VCaP (cell line): Measurements from ENCODE around the gene SBNO2.

ENCODE experiments used
- H3K27ac ChIP-seq: fragments of 450-650 bp; 2 replicates; pipeline ENCODE4 v1.5.1; 2017
- TF ChIP-seq, protein P1 (sequence below): fragments of 450-650 bp; conservative IDR thresholded peaks from 2 replicates; pipeline ENCODE4 v1.5.1; 2017; ENCODE audit warnings: mild to moderate bottlenecking, moderate library complexity

Gene SBNO2

GRCh38 chr19:1106841-1107660 lies 67.0 kb downstream of the SBNO2 start:
- TF ChIP-seq, protein P1, sequence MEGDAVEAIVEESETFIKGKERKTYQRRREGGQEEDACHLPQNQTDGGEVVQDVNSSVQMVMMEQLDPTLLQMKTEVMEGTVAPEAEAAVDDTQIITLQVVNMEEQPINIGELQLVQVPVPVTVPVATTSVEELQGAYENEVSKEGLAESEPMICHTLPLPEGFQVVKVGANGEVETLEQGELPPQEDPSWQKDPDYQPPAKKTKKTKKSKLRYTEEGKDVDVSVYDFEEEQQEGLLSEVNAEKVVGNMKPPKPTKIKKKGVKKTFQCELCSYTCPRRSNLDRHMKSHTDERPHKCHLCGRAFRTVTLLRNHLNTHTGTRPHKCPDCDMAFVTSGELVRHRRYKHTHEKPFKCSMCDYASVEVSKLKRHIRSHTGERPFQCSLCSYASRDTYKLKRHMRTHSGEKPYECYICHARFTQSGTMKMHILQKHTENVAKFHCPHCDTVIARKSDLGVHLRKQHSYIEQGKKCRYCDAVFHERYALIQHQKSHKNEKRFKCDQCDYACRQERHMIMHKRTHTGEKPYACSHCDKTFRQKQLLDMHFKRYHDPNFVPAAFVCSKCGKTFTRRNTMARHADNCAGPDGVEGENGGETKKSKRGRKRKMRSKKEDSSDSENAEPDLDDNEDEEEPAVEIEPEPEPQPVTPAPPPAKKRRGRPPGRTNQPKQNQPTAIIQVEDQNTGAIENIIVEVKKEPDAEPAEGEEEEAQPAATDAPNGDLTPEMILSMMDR: no peak
- peak overlapping the region; percentile 27; the same call in 1 of the 2 replicates for H3K27ac ChIP-seq

- peak overlapping the region; percentile 93 for H3K27ac ChIP-seq
- TF ChIP-seq, protein P1: no peak
These were observed 67.9 kb downstream of the SBNO2 start for GRCh38 chr19:1105873-1106840.

DNA sequence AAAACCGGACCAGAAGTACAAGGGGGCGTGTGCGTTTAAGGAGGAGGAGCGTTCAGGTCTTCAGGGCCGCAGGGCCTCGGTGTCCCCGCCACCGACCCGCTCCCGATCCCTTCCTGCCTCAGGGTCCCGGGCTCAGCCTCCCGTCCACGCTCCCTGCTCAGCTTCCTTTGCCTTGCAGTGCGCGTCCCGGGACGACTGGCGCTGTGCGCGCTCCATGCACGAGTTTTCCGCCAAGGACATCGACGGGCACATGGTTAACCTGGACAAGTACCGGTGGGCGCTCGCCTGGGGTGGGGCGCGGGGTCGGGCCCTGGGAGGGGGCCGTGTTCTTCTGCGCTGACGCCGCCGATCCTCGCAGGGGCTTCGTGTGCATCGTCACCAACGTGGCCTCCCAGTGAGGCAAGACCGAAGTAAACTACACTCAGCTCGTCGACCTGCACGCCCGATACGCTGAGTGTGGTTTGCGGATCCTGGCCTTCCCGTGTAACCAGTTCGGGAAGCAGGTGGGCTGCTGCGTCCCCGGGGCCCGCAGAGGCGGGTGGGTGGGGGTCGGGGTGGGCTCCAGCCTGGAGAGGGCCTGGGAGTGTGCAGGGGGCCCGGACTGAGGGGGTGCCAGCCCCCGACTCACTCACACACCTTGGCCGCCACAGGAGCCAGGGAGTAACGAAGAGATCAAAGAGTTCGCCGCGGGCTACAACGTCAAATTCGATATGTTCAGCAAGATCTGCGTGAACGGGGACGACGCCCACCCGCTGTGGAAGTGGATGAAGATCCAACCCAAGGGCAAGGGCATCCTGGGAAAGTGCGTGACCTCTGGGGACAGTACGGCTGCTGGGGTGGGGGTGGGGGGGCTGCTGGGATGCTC lies 68.8 kb downstream of the SBNO2 start:
- TF ChIP-seq, protein P1: no peak
- peak overlapping the region; percentile 93 for H3K27ac ChIP-seq

DNA sequence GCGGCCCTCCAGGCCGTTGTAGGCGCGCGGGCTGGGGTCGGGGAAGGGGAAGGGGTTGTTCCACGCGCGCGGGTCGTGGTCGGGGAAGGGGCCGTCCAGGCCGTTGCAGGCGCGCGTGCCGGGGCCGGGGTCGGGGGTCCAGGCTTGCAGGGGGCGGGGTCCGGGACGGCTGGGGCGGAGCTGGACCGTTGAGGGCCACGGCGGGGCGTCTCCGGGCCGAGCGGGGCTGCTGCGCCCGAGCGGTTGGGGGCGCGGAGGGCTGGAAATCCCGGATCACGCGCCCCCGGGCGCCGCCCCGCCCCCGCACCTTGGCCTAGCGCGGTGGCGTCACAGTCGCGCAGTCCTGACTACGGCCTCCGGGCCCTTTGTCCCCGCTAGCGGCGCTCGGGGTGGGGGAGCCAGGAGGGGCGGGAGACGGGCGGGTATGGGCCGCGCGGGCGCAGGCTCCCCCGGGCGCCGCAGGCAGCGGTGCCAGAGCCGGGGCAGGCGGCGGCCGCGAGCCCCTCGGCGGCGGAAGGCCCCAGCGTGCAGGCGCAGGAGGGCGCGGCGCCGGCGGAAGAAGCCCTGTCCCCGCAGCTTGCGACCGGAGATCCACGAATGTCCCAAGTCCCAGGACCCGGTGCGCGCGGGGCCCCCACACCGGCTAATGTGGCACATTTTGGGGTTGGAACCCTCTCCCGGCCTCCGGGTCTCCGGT lies 69.6 kb downstream of the SBNO2 start:
- TF ChIP-seq, protein P1: no peak
- H3K27ac ChIP-seq: peak overlapping the region; percentile 93

DNA sequence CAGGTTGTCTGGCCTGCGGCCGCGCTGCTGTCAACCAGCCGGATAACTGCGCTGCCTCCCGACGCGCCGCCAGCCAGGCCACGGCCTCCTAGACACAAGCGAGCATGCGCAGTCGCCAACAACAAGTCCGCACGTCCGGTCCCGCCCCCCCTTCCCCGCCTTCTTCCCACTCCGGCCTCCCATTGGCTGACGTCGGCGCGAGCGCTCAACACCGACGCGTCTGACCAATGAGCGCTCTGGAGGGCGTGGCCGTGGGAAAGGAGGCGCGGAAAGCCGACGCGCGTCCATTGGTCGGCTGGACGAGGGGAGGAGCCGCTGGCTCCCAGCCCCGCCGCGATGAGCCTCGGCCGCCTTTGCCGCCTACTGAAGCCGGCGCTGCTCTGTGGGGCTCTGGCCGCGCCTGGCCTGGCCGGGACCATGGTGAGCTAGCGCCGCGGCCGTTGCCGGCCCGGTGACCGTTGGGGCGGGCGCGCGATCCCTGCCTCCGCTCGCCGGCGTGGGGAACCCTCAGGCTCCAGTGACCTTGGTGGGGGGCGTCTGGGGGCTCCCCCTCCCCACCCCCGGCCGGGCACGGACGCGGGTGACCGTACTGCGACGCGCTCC lies 70.3 kb downstream of the SBNO2 start, which contains the start of gene GPX4:
Gene GPX4, plus strand, starts transcription at position 287 of the 603 bp plus-strand sequence. Its CDS starts 50 bp downstream, at position 337.
- peak within 1 kb of the TSS; percentile 93 for H3K27ac ChIP-seq
- TF ChIP-seq, protein P1: no peak

DNA sequence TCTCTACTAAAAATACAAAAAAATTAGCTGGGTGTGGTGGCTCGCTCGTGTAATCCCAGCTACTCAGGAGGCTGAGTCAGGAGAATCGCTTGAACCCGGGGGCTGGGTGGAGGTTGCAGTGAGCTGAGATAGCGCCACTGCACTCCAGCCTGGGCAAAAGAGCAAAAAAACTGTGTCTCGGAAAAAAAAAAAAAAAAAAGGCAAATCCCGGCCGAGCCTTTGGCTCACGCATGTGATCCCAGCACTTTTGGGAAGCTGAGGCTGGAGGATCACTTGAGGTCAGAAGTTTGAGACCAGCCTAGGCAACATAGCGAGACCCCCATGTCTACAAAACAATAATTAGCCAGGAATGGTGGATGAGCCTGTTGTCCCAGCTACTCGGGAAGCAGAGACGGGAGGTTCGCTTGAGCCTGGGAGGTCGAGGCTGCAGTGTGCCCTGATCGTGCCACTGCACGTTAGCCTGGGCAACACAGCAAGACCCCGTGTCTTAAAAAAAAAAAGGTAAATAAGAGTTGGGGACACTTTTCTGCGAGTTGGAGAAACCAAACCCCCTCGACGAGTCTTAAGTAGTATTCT lies 70.8 kb downstream of the SBNO2 start:
- H3K27ac ChIP-seq: peak overlapping the region; percentile 93
- TF ChIP-seq, protein P1: no peak
